Measurements from ENCODE around the gene POU2F1.

The POU2F1 gene

DNA sequence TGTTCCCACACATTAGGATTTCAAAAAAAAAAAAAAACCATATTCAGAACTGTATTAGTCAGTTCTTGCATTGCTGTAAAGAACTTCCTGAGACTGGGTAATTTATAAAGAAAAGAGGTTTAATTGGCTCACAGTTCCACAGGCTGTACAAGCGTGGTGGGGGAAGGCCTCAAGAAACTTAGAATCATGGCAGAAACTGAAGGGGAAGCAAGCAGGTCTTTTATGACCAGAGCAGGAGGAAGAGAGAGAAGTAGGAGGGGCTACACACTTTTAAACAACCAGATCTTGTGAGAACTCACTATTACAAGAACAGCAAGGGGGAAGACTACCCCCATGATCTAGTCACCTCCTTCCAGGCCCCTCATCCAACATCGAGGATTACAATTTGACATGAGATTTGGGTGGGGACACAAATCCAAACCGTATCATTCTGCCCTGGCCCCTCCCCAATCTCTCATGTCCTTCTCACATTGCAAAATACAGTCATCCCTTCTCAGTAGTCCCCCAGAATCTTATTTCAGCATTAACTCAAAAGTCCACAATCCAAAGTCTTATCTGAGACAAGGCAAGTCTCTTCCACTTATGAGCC is 51.8 kb downstream of the POU2F1 start:
- H3K4me1 ChIP-seq (ENCODE audit: control insufficient read depth, insufficient read depth, low read length) = peaks cover 7% of the 10 kb centered on the region; the same call in 1 of the 2 replicates
- H3K9me3 ChIP-seq (ENCODE audit: control insufficient read depth, insufficient read depth, low read length) = no peaks in the 10 kb centered on the region
- H3K36me3 ChIP-seq (ENCODE audit: control insufficient read depth, insufficient read depth, low read length) = no peaks in the 10 kb centered on the region
- WGBS (ENCODE audit: insufficient coverage, insufficient read length) = no CpG with 5 or more reads among the region's 3 CpGs
- no peak for DNase-seq (ENCODE audit: low read depth, low spot score)
- no peaks in the 10 kb centered on the region for H3K27me3 ChIP-seq (ENCODE audit: control insufficient read depth, insufficient read depth, low read length)
- no peak overlapping the region for H3K4me3 ChIP-seq (ENCODE audit: low read length)
- H3K27ac ChIP-seq (ENCODE audit: low read length) = no peak overlapping the region

DNA sequence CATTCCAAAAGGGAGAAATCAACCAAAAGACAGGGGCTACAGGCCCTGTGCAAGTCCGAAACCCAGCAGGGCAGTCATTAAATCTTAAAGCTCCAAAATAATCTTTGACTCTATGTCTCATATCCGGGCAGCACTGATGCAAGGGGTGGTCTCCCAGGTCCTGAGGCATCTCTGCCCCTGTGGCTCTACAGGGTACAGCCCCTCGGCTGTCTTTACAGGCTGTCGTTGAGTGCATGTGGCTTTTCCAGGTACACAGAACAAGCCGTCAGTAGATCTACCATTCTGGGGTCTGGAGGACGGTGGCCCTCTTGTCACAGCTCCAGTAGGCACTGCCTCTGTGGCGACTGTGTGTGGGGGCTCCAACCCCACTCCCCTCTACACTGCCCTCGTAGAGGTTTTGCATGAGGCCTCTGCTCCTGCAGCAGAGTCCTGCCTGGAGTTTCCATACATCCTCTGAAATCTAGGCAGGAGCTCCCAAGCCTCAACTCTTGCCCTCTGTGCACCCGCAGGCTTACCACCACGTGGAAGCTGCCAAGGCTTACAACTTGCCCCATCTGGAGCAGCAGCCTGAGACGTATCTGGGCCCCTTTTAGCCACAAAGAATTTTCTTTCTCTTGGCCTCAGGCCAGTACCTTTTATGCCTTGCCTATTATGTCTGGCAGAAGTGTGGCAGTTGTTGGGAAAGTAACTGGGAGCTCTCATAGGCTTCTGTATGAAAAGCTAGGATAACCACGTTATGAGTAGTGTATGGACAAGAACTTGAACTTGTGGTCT is 52.5 kb downstream of the POU2F1 start:
- H3K36me3 ChIP-seq (ENCODE audit: control insufficient read depth, insufficient read depth, low read length) = no peaks in the 10 kb centered on the region
- H3K4me3 ChIP-seq (ENCODE audit: low read length) = no peak overlapping the region
- no peaks in the 10 kb centered on the region for H3K27me3 ChIP-seq (ENCODE audit: control insufficient read depth, insufficient read depth, low read length)
- WGBS (ENCODE audit: insufficient coverage, insufficient read length) = no CpG with 5 or more reads among the region's 12 CpGs
- no peak for DNase-seq (ENCODE audit: low read depth, low spot score)
- H3K4me1 ChIP-seq (ENCODE audit: control insufficient read depth, insufficient read depth, low read length) = peaks cover 7% of the 10 kb centered on the region; the same call in 1 of the 2 replicates
- H3K9me3 ChIP-seq (ENCODE audit: control insufficient read depth, insufficient read depth, low read length) = no peaks in the 10 kb centered on the region
- no peak overlapping the region for H3K27ac ChIP-seq (ENCODE audit: low read length)

DNA sequence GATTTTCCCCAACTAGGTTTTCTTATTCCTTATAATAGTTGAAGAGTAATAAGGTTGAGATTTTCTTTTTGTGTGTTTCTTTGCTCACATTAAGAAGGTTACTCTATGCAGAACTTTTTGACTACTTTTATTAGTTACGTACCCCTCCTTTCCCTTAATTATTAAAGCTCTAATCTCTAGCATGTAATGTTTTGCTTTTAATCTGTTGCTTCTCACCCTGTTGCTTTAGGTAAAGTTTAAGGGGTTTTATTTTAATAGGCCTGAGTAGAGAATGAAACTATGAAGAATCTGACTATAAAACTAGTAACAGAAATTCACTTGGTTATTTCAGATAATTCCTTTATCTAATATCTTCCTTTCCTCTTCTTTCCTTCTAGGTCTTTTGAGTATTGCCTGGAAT is 53.4 kb downstream of the POU2F1 start:
- Histone ChIP-seq H3K27me3 (ENCODE audit: control insufficient read depth, insufficient read depth, low read length) (no peaks in the 10 kb centered on the region), H3K36me3 (ENCODE audit: control insufficient read depth, insufficient read depth, low read length) (no peaks in the 10 kb centered on the region), H3K4me3 (ENCODE audit: low read length) (no peak overlapping the region), H3K27ac (ENCODE audit: low read length) (no peak overlapping the region), H3K4me1 (ENCODE audit: control insufficient read depth, insufficient read depth, low read length) (peaks cover 5% of the 10 kb centered on the region; the same call in 1 of the 2 replicates), H3K9me3 (ENCODE audit: control insufficient read depth, insufficient read depth, low read length) (no peaks in the 10 kb centered on the region)
- no CpG with 5 or more reads among the region's 1 CpG for WGBS (ENCODE audit: insufficient coverage, insufficient read length)
- no peak for DNase-seq (ENCODE audit: low read depth, low spot score)

DNA sequence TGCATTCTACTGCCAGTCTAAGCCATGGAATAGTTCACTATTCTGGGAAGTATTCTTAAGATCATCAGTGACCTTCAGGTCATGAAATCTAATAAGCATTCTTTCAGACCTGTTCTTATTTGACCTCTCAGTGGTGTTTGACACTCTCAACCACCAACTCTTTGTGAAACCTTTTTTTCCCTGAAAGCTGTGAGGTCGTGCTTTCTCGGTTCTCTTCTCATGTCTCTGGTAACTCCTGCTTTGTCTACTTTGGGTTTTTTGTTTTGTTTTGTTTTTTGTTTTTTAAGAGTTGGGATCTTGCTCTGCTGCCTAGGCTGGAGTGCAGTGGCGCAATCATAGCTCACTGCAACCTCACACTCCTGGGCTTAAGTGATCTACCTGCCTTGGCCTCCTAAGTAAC is 56.3 kb downstream of the POU2F1 start:
- no CpG with 5 or more reads among the region's 3 CpGs for WGBS (ENCODE audit: insufficient coverage, insufficient read length)
- H3K27ac ChIP-seq (ENCODE audit: low read length) = no peak overlapping the region
- H3K36me3 ChIP-seq (ENCODE audit: control insufficient read depth, insufficient read depth, low read length) = no peaks in the 10 kb centered on the region
- H3K4me3 ChIP-seq (ENCODE audit: low read length) = no peak overlapping the region
- H3K4me1 ChIP-seq (ENCODE audit: control insufficient read depth, insufficient read depth, low read length) = 0 out of 2 replicates have a peak, but pooled peaks cover 2% of the 10 kb centered on the region
- DNase-seq (ENCODE audit: low read depth, low spot score) = no peak
- H3K27me3 ChIP-seq (ENCODE audit: control insufficient read depth, insufficient read depth, low read length) = no peaks in the 10 kb centered on the region
- no peaks in the 10 kb centered on the region for H3K9me3 ChIP-seq (ENCODE audit: control insufficient read depth, insufficient read depth, low read length)

DNA sequence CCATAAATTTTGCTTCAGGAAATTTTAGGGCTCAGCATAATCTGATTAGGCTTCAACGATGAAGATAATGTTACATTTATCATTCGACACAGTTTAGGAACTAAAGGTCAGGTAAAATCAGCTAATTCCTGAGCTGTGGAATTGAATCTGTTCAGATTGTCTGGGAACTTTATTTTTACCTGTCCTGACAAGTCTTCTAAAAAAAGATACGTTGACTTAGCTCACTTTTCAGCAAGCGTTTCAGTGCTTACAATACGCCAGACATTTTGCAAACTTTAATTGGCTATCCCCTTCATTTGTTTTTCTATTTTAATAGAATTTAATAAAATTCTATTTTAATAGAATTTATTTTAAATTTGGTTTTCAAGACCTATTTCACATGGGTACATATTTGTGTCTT is 57.8 kb downstream of the POU2F1 start:
- Histone ChIP-seq H3K4me3 (ENCODE audit: low read length) (no peak overlapping the region), H3K36me3 (ENCODE audit: control insufficient read depth, insufficient read depth, low read length) (no peaks in the 10 kb centered on the region), H3K9me3 (ENCODE audit: control insufficient read depth, insufficient read depth, low read length) (no peaks in the 10 kb centered on the region), H3K27me3 (ENCODE audit: control insufficient read depth, insufficient read depth, low read length) (no peaks in the 10 kb centered on the region), H3K27ac (ENCODE audit: low read length) (no peak overlapping the region), H3K4me1 (ENCODE audit: control insufficient read depth, insufficient read depth, low read length) (0 out of 2 replicates have a peak, but pooled peaks cover 2% of the 10 kb centered on the region)
- DNase-seq (ENCODE audit: low read depth, low spot score) = no peak
- WGBS (ENCODE audit: insufficient coverage, insufficient read length) = no CpG with 5 or more reads among the region's 5 CpGs

DNA sequence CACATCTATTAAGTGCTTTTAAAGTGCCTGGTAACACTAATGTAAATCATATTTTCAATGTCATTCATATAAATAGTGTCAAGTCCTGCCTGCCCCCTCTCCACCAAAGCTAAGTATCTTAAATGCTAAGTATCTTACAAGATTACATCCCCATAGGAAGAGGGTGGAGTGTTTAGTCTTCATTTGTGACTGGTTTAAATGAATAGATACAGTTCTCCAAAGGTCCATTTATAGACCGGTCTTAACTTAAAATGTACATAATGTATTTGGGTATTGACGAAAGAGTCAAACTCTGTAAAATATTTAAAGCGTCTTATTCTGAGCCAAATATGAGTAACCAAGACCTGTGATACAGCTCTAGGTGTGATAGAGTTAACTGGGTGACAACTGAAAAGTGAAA is 60.2 kb downstream of the POU2F1 start:
- no peaks in the 10 kb centered on the region for H3K4me1 ChIP-seq (ENCODE audit: control insufficient read depth, insufficient read depth, low read length)
- no CpG with 5 or more reads among the region's 3 CpGs for WGBS (ENCODE audit: insufficient coverage, insufficient read length)
- H3K27ac ChIP-seq (ENCODE audit: low read length) = no peak overlapping the region
- H3K4me3 ChIP-seq (ENCODE audit: low read length) = no peak overlapping the region
- no peaks in the 10 kb centered on the region for H3K36me3 ChIP-seq (ENCODE audit: control insufficient read depth, insufficient read depth, low read length)
- no peak for DNase-seq (ENCODE audit: low read depth, low spot score)
- no peaks in the 10 kb centered on the region for H3K27me3 ChIP-seq (ENCODE audit: control insufficient read depth, insufficient read depth, low read length)
- H3K9me3 ChIP-seq (ENCODE audit: control insufficient read depth, insufficient read depth, low read length) = no peaks in the 10 kb centered on the region

DNA sequence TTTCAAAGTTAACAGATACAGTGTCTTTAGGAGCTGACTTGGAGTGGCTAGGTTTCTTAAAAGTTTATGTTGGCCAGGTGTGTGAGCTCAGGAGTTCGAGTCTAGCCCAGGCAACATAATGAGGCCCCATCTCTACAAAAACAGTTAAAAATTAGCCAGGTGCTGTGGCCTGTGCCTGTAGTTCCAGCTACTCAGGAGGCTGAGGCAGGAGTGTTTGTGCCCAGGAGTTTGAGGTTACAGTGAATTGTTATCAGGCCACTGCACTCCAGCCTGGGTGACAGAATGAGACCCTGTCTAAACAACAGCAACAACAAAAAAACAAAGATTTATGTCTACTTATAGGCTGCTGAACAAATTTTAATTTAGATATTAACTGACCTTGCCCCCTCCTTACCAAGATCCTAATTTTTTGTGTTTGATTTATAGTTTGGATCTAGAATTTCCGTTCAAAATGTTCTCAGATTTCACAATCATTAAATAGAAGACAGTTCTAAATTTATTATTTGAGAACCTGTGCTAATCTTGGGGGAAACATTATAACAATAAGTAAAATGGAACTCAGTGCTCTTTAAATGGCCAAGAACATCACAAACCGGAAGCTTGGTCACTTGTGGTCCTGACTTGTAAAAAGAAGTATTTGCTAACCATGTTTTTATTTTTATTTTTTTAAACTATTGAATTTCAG is 67.8 kb downstream of the POU2F1 start:
- H3K27me3 ChIP-seq (ENCODE audit: control insufficient read depth, insufficient read depth, low read length) = no peaks in the 10 kb centered on the region
- no peaks in the 10 kb centered on the region for H3K36me3 ChIP-seq (ENCODE audit: control insufficient read depth, insufficient read depth, low read length)
- no peak for DNase-seq (ENCODE audit: low read depth, low spot score)
- WGBS (ENCODE audit: insufficient coverage, insufficient read length) = no CpG with 5 or more reads among the region's 3 CpGs
- no peak overlapping the region for H3K27ac ChIP-seq (ENCODE audit: low read length)
- H3K4me1 ChIP-seq (ENCODE audit: control insufficient read depth, insufficient read depth, low read length) = no peaks in the 10 kb centered on the region
- H3K4me3 ChIP-seq (ENCODE audit: low read length) = no peak overlapping the region
- no peaks in the 10 kb centered on the region for H3K9me3 ChIP-seq (ENCODE audit: control insufficient read depth, insufficient read depth, low read length)

DNA sequence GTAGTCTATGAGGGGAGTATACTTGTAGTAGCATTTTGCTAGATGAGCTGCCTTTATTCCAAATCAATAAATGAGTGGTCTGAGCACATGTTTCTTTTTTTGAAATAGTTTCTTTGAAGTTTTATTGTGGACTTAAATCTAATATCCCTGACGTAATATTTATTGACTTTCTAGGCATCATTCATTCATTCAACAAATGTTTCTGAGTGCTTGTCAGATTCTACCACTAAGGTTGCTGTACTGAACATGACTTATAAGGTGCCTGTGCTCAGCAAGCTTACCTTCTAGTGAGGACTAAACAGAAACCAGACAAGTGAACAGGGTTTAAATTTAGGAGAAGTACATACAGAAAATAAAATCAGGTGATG is 68.4 kb downstream of the POU2F1 start:
- DNase-seq (ENCODE audit: low read depth, low spot score) = no peak
- Histone ChIP-seq H3K36me3 (ENCODE audit: control insufficient read depth, insufficient read depth, low read length) (no peaks in the 10 kb centered on the region), H3K4me1 (ENCODE audit: control insufficient read depth, insufficient read depth, low read length) (no peaks in the 10 kb centered on the region), H3K27ac (ENCODE audit: low read length) (no peak overlapping the region), H3K27me3 (ENCODE audit: control insufficient read depth, insufficient read depth, low read length) (no peaks in the 10 kb centered on the region), H3K4me3 (ENCODE audit: low read length) (no peak overlapping the region), H3K9me3 (ENCODE audit: control insufficient read depth, insufficient read depth, low read length) (no peaks in the 10 kb centered on the region)
- no CpG with 5 or more reads among the region's 1 CpG for WGBS (ENCODE audit: insufficient coverage, insufficient read length)

DNA sequence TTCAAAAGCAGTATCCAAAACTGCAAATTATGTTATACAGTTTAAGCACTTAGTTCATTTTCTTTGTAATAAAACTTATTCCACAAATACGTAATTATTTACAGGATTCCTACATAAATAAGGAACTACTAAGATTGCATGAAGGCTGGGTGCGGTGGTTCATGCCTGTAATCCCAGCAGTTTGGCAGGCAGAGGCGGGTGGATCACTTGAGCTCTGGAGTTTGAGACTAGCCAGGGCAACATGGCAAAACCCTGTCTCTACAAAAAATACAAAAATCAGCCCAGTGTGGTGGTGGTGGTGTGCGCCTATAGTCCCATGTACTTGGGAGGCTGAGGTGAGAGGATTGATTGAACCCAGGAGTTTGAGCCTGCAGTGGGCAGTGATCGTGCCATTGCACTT is 69.3 kb downstream of the POU2F1 start:
- H3K27ac ChIP-seq (ENCODE audit: low read length) = no peak overlapping the region
- no CpG with 5 or more reads among the region's 5 CpGs for WGBS (ENCODE audit: insufficient coverage, insufficient read length)
- no peak for DNase-seq (ENCODE audit: low read depth, low spot score)
- no peaks in the 10 kb centered on the region for H3K36me3 ChIP-seq (ENCODE audit: control insufficient read depth, insufficient read depth, low read length)
- H3K4me1 ChIP-seq (ENCODE audit: control insufficient read depth, insufficient read depth, low read length) = no peaks in the 10 kb centered on the region
- H3K4me3 ChIP-seq (ENCODE audit: low read length) = no peak overlapping the region
- H3K27me3 ChIP-seq (ENCODE audit: control insufficient read depth, insufficient read depth, low read length) = no peaks in the 10 kb centered on the region
- no peaks in the 10 kb centered on the region for H3K9me3 ChIP-seq (ENCODE audit: control insufficient read depth, insufficient read depth, low read length)

DNA sequence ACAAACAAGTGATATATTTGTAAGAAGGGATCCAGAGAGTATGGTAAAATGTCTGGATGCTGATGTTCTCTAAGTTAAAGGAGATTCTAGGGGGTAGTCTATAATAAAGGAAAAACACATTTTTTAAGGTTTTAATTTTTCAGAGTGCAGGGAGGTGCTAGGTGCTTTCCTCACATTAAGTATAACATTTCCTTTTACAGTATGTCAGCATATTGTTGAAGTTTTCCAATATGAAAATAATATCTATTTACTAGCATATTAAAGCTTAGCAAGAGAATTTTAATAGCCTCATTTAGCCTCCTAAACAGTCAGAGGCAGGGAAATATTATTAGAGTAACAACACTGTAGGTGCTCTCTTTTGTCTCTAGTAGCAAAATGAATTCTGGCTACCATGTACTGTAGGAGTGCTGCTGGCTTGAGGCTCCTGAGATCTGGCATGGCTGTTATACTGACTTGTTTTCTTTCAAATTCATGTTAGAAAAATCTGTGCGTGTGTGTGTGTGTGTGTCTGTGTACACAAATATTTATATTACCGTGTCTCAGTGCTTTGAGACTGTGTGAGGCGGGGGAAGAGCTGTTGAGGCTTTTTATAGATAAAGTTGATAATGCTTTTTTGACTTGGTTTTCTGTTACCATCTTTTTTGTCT is 71.0 kb downstream of the POU2F1 start:
- DNase-seq (ENCODE audit: low read depth, low spot score) = no peak
- Histone ChIP-seq H3K27ac (ENCODE audit: low read length) (no peak overlapping the region), H3K27me3 (ENCODE audit: control insufficient read depth, insufficient read depth, low read length) (no peaks in the 10 kb centered on the region), H3K9me3 (ENCODE audit: control insufficient read depth, insufficient read depth, low read length) (no peaks in the 10 kb centered on the region), H3K4me1 (ENCODE audit: control insufficient read depth, insufficient read depth, low read length) (no peaks in the 10 kb centered on the region), H3K36me3 (ENCODE audit: control insufficient read depth, insufficient read depth, low read length) (no peaks in the 10 kb centered on the region), H3K4me3 (ENCODE audit: low read length) (no peak overlapping the region)
- no CpG with 5 or more reads among the region's 3 CpGs for WGBS (ENCODE audit: insufficient coverage, insufficient read length)

Data from iPS DF 6.9 (cell line).